Measurements from ENCODE around the gene ETAA1. TPM values are rescaled to one million over a fixed set of nuclear protein-coding genes. Genes with fewer than 3 reads are reported as not detected.

ETAA1 gene
- total RNA-seq, 1 experiment from 2014 or later, result 27.3 TPM

GRCh38 chr2:67459761-67460160 is 62.6 kb downstream of the ETAA1 start (continued):
- TF ChIP-seq ZNF317 (CRISPR knock-in tag; IDR thresholded peaks at IDR 0.05; ENCODE audit: borderline replicate concordance, low read depth) (no peak), IRF2 (CRISPR knock-in tag; IDR thresholded peaks at IDR 0.05; ENCODE audit: borderline replicate concordance, low read depth) (no peak), SMAD3 (CRISPR knock-in tag; IDR thresholded peaks at IDR 0.05; ENCODE audit: borderline replicate concordance) (no peak), USF1 (CRISPR knock-in tag; IDR thresholded peaks at IDR 0.05) (no peak), ATF6 (CRISPR knock-in tag; IDR thresholded peaks at IDR 0.05) (no peak)
- TF ChIP-seq, protein P1, sequence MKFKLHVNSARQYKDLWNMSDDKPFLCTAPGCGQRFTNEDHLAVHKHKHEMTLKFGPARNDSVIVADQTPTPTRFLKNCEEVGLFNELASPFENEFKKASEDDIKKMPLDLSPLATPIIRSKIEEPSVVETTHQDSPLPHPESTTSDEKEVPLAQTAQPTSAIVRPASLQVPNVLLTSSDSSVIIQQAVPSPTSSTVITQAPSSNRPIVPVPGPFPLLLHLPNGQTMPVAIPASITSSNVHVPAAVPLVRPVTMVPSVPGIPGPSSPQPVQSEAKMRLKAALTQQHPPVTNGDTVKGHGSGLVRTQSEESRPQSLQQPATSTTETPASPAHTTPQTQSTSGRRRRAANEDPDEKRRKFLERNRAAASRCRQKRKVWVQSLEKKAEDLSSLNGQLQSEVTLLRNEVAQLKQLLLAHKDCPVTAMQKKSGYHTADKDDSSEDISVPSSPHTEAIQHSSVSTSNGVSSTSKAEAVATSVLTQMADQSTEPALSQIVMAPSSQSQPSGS (CRISPR knock-in tag; IDR thresholded peaks at IDR 0.05; ENCODE audit: borderline replicate concordance, low read depth), result no peak

All from WTC11 (cell line).